Activated CD4-positive, alpha-beta T cell treated with anti-CD3 and anti-CD28 coated beads, Interleukin-2, amount 10 ng/mL, durations not matched to agents 7 days and 5 days (primary cell): Measurements from ENCODE around the gene SPHK2. TPM values are rescaled to one million over a fixed set of nuclear protein-coding genes. Genes with fewer than 3 reads are reported as not detected.

ENCODE experiments used
- CTCF ChIA-PET: fragments of 350-600 bp; sonication (Branson Sonifier 250); formaldehyde crosslinking; loops from one replicate; lab custom pipeline; 2021; ENCODE audit warnings: antibody characterized with exemption; lab: Charles Lee
- POLR2A ChIA-PET: fragments of 350-600 bp; sonication (Branson Sonifier 250); formaldehyde crosslinking; loops from one replicate; lab custom pipeline; 2021; ENCODE audit warnings: antibody characterized with exemption; lab: Charles Lee
- DNase-seq: peaks from one replicate; pipeline ENCODE4 v3.0.0-alpha.2; 2020
- H3K27ac Mint-ChIP-seq: one replicate; pipeline ENCODE4 v1.8.0; 2021; ENCODE audit warnings: mild to moderate bottlenecking, moderate library complexity, mixed read lengths
- H3K27me3 Mint-ChIP-seq: one replicate; pipeline ENCODE4 v1.8.0; 2021; ENCODE audit warnings: mixed read lengths
- H3K36me3 Mint-ChIP-seq: one replicate; pipeline ENCODE4 v1.8.0; 2021; ENCODE audit warnings: low read depth, mixed read lengths
- H3K4me1 Mint-ChIP-seq: one replicate; pipeline ENCODE4 v1.8.0; 2021; ENCODE audit warnings: mixed read lengths
- H3K4me3 Mint-ChIP-seq: one replicate; pipeline ENCODE4 v1.8.0; 2021; ENCODE audit warnings: mild to moderate bottlenecking, moderate library complexity, mixed read lengths
- H3K9me3 Mint-ChIP-seq: one replicate; pipeline ENCODE4 v1.8.0; 2021; ENCODE audit warnings: mixed read lengths
- total RNA-seq, 2 experiments: library from RNA; stranded (reverse); gene quantifications; one replicate each; pipeline ENCODE4 v1.2.3, GENCODE V29; 2021

The SPHK2 gene
- total RNA-seq, 2 experiments from 2014 or later: 28.2 to 33.6 TPM

- CTCF ChIA-PET: interaction anchor here (1.0 to 1.3 kb wide), 2 partner anchors 10 to 16 kb away, joined by 3 to 4 read pairs; partner anchors contain the start of gene CA11
- DNase-seq: no peak
- Mint-ChIP-seq H3K4me3 (no peak overlapping the region), H3K9me3 (no peaks in the 10 kb centered on the region), H3K27ac (peak overlapping the region; percentile 75), H3K36me3 (no peaks in the 10 kb centered on the region), H3K4me1 (peaks cover 19% of the 10 kb centered on the region), H3K27me3 (peaks cover 6% of the 10 kb centered on the region)
- POLR2A ChIA-PET: no interaction called here
Measured at GRCh38 chr19:48661711-48662090, 42.4 kb downstream of the SPHK2 start.

- H3K27me3 Mint-ChIP-seq: peaks cover 3% of the 10 kb centered on the region
- no peak overlapping the region for H3K27ac Mint-ChIP-seq
- no peaks in the 10 kb centered on the region for H3K36me3 Mint-ChIP-seq
- peaks cover 16% of the 10 kb centered on the region for H3K4me1 Mint-ChIP-seq
- no peak overlapping the region for H3K4me3 Mint-ChIP-seq
- CTCF ChIA-PET: no interaction called here
- peaks cover under 1% of the 10 kb centered on the region for H3K9me3 Mint-ChIP-seq
- POLR2A ChIA-PET: no interaction called here
- DNase-seq: no peak
Measured at GRCh38 chr19:48663667-48664066, 44.4 kb downstream of the SPHK2 start.

- POLR2A ChIA-PET: interaction anchor here (0.7 kb wide), 1 partner anchor 56 kb away, joined by 13 read pairs; no protein-coding TSS in a partner anchor
- H3K4me3 Mint-ChIP-seq: no peak overlapping the region
- no peaks in the 10 kb centered on the region for H3K36me3 Mint-ChIP-seq
- H3K4me1 Mint-ChIP-seq: peaks cover 14% of the 10 kb centered on the region
- H3K27me3 Mint-ChIP-seq: no peaks in the 10 kb centered on the region
- peaks cover 4% of the 10 kb centered on the region for H3K9me3 Mint-ChIP-seq
- no peak for DNase-seq
- no peak overlapping the region for H3K27ac Mint-ChIP-seq
- CTCF ChIA-PET: no interaction called here
Measured at GRCh38 chr19:48664476-48664875, 45.2 kb downstream of the SPHK2 start.

- POLR2A ChIA-PET: no interaction called here
- CTCF ChIA-PET: interaction anchor here (1.2 to 1.6 kb wide), 2 partner anchors 10 to 15 kb away, joined by 3 to 4 read pairs; no protein-coding TSS in a partner anchor
- no peaks in the 10 kb centered on the region for H3K36me3 Mint-ChIP-seq
- peaks cover 9% of the 10 kb centered on the region for H3K9me3 Mint-ChIP-seq
- H3K27ac Mint-ChIP-seq: no peak overlapping the region
- no peaks in the 10 kb centered on the region for H3K27me3 Mint-ChIP-seq
- H3K4me3 Mint-ChIP-seq: no peak overlapping the region
- DNase-seq: no peak
- H3K4me1 Mint-ChIP-seq: peaks cover 9% of the 10 kb centered on the region
Measured at GRCh38 chr19:48665786-48666185, 46.5 kb downstream of the SPHK2 start.

GRCh38 chr19:48668332-48668731, 49.0 kb downstream of the SPHK2 start:
- POLR2A ChIA-PET: no interaction called here
- no peak overlapping the region for H3K4me3 Mint-ChIP-seq

GRCh38 chr19:48668761-48669160, 49.5 kb downstream of the SPHK2 start:
- ChIA-PET CTCF (interaction anchor here (2.4 kb wide), 1 partner anchor 23 kb away, joined by 7 read pairs; the partner anchor contains the start of gene CA11), POLR2A (no interaction called here)
- Mint-ChIP-seq H3K4me3 (no peak overlapping the region), H3K27me3 (no peaks in the 10 kb centered on the region), H3K4me1 (no peaks in the 10 kb centered on the region), H3K36me3 (no peaks in the 10 kb centered on the region), H3K9me3 (peaks cover 9% of the 10 kb centered on the region), H3K27ac (no peak overlapping the region)
- no peak for DNase-seq

More at GRCh38 chr19:48668332-48668731, 49.0 kb downstream of the SPHK2 start:
- Mint-ChIP-seq H3K4me1 (no peaks in the 10 kb centered on the region), H3K9me3 (peaks cover 9% of the 10 kb centered on the region), H3K36me3 (no peaks in the 10 kb centered on the region), H3K27ac (no peak overlapping the region), H3K27me3 (no peaks in the 10 kb centered on the region)
- DNase-seq: no peak
- CTCF ChIA-PET: interaction anchor here (2.4 kb wide), 1 partner anchor 23 kb away, joined by 7 read pairs; the partner anchor contains the start of gene CA11

- Mint-ChIP-seq H3K36me3 (no peaks in the 10 kb centered on the region), H3K4me3 (no peak overlapping the region), H3K4me1 (peaks cover 1% of the 10 kb centered on the region), H3K27ac (peak overlapping the region; percentile 31), H3K9me3 (peaks cover 9% of the 10 kb centered on the region), H3K27me3 (no peaks in the 10 kb centered on the region)
- ChIA-PET CTCF (interaction anchor here (0.8 kb wide), 1 partner anchor 11 kb away, joined by 3 read pairs; no protein-coding TSS in a partner anchor), POLR2A (no interaction called here)
- DNase-seq: no peak
Measured at GRCh38 chr19:48669903-48670668, 50.8 kb downstream of the SPHK2 start.

GRCh38 chr19:48670699-48671445, 51.6 kb downstream of the SPHK2 start:
- peaks cover 9% of the 10 kb centered on the region for H3K9me3 Mint-ChIP-seq
- POLR2A ChIA-PET: no interaction called here

GRCh38 chr19:48671446-48671995, 52.2 kb downstream of the SPHK2 start:
- Mint-ChIP-seq H3K9me3 (peaks cover 9% of the 10 kb centered on the region), H3K4me1 (peaks cover 6% of the 10 kb centered on the region), H3K4me3 (no peak overlapping the region), H3K27me3 (no peaks in the 10 kb centered on the region), H3K27ac (no peak overlapping the region), H3K36me3 (no peaks in the 10 kb centered on the region)
- CTCF ChIA-PET: interaction anchor here (0.6 to 1.0 kb wide), 3 partner anchors 9 to 677 kb away, joined by 3 to 4 read pairs (median 3); partner anchors contain the start of gene ELSPBP1
- POLR2A ChIA-PET: no interaction called here
- no peak for DNase-seq

More at GRCh38 chr19:48670699-48671445, 51.6 kb downstream of the SPHK2 start:
- no peaks in the 10 kb centered on the region for H3K27me3 Mint-ChIP-seq
- H3K4me1 Mint-ChIP-seq: peaks cover 6% of the 10 kb centered on the region
- no peaks in the 10 kb centered on the region for H3K36me3 Mint-ChIP-seq
- H3K27ac Mint-ChIP-seq: no peak overlapping the region
- DNase-seq: no peak
- CTCF ChIA-PET: interaction anchor here (0.8 to 1.0 kb wide), 2 partner anchors 10 to 43 kb away, joined by 3 read pairs; no protein-coding TSS in a partner anchor
- no peak overlapping the region for H3K4me3 Mint-ChIP-seq

GRCh38 chr19:48672994-48673393, 53.7 kb downstream of the SPHK2 start, which contains the start of gene NTN5:
Gene NTN5 (minus strand): TSS chr19:48673017. CDS start chr19:48670986, 2,031 bp downstream.
- DNase-seq: no peak
- Mint-ChIP-seq H3K9me3 (peaks cover 9% of the 10 kb centered on the region), H3K4me3 (no peak within 1 kb of the TSS), H3K27me3 (no peaks in the 10 kb centered on the region), H3K27ac (peak within 1 kb of the TSS; percentile 41), H3K4me1 (peaks cover 6% of the 10 kb centered on the region), H3K36me3 (no peaks in the 10 kb centered on the region)
- ChIA-PET CTCF (interaction anchor here (1.0 kb wide), 1 partner anchor 23 kb away, joined by 4 read pairs; the partner anchor contains the start of gene FUT2), POLR2A (no interaction called here)

- Mint-ChIP-seq H3K9me3 (peaks cover 9% of the 10 kb centered on the region), H3K4me1 (peaks cover 6% of the 10 kb centered on the region), H3K27me3 (no peaks in the 10 kb centered on the region), H3K4me3 (no peak overlapping the region), H3K36me3 (no peaks in the 10 kb centered on the region), H3K27ac (no peak overlapping the region)
- POLR2A ChIA-PET: no interaction called here
- CTCF ChIA-PET: interaction anchor here (1.0 kb wide), 1 partner anchor 22 kb away, joined by 4 read pairs; the partner anchor contains the start of gene FUT2
- DNase-seq: no peak
Measured at GRCh38 chr19:48673436-48674100, 54.3 kb downstream of the SPHK2 start.
